Transverse colon (tissue), 4 donors: ENCODE results near the gene GCNT3. TPM values are rescaled to one million over a fixed set of nuclear protein-coding genes. Genes with fewer than 3 reads are reported as not detected.

Experiments used
- DNase-seq: peaks from one replicate; pipeline ENCODE4 v3.0.0-alpha.2; 2019
- H3K27ac ChIP-seq, 4 donors: fragments of 200-600 bp; sonication (generic); 2 replicates each; pipeline ENCODE4 v1.5.1; 2016 to 2018; ENCODE audit warnings: inconsistent platforms in 4 of 4
- H3K27me3 ChIP-seq: fragments of 200-600 bp; sonication (generic); 2 replicates; pipeline ENCODE4 v1.5.1; 2017; ENCODE audit warnings: inconsistent platforms
- H3K36me3 ChIP-seq, 4 donors: fragments of 200-600 bp; sonication (generic); 2 replicates each; pipeline ENCODE4 v1.5.1; 2017 to 2019; ENCODE audit warnings: inconsistent platforms in 4 of 4
- H3K4me1 ChIP-seq, 4 donors: fragments of 200-600 bp; sonication (generic); 2 replicates each; pipeline ENCODE4 v1.5.1; 2017 to 2020; ENCODE audit warnings: inconsistent platforms in 4 of 4
- H3K4me3 ChIP-seq, 4 donors: fragments of 200-600 bp; sonication (generic); 1 replicate in 1 of 4; 2 replicates in 3 of 4; pipeline versions ENCODE4 v1.5.1 to v1.6.1; 2017 to 2019; ENCODE audit warnings: inconsistent platforms in 4 of 4
- H3K9me3 ChIP-seq, 2 donors: fragments of 200-600 bp; sonication (generic); 2 replicates each; pipeline ENCODE4 v1.5.1; 2017 to 2019; ENCODE audit warnings: inconsistent platforms in 2 of 2
- CTCF ChIP-seq, 5 experiments: fragments of 200-600 bp in 3 of 5; fragments of 450-650 bp in 2 of 5; sonication (generic) in 3 of 5; IDR thresholded peaks; 1 replicate in 2 of 5; 2 replicates in 3 of 5; pipeline ENCODE4 v1.5.1; 2016 to 2017; ENCODE audit warnings: antibody characterized with exemption in 5 of 5, inconsistent platforms in 3 of 5, mild to moderate bottlenecking in 2 of 5, moderate library complexity in 1 of 5
- EP300 ChIP-seq: sonication (generic); formaldehyde crosslinking; IDR thresholded peaks from one replicate; pipeline ENCODE4 v1.6.1; 2017; ENCODE audit warnings: antibody characterized with exemption, low read depth
- POLR2A ChIP-seq: fragments of 450-650 bp; IDR thresholded peaks from one replicate; pipeline ENCODE4 v1.6.1; 2016; ENCODE audit warnings: antibody characterized with exemption, mild to moderate bottlenecking, moderate library complexity
- POLR2AphosphoS5 ChIP-seq, 3 donors: sonication (generic); formaldehyde crosslinking; IDR thresholded peaks; one replicate each; pipeline ENCODE4 v1.6.1; 2016; ENCODE audit warnings: antibody characterized with exemption in 3 of 3
- WGBS, 2 donors: methylation state at CpG; one replicate each; pipeline ENCODE4 v1.1.5; 2018; ENCODE audit warnings: low coverage in 1 of 2; 5-methylcytosine and 5-hydroxymethylcytosine counted together
- in situ Hi-C, 4 donors: fragments of 200-750 bp; cut with MboI; loops; one replicate each; pipeline versions ENCODE4 v1.15.0 to v1.15.1; 2017; ENCODE audit warnings: low sequenced_read_pairs in 3 of 4, low pct_ligation_motif_present in 1 of 4, low pct_unique_long_range_greater_than_20kb in 1 of 4
- intact Hi-C: fragments of 100-400 bp; cut with DNase I; formaldehyde crosslinking; loops from one replicate; pipeline ENCODE4 v1.15.1; 2023; ENCODE audit warnings: low total_unique reads
- total RNA-seq, 4 donors: library from RNA; depleted of rRNA; stranded (reverse); fragments of >200 nt; gene quantifications; one replicate each; pipeline ENCODE4 v1.1.0, GENCODE V29; 2016

Gene GCNT3
- total RNA-seq: 100 to 1,000 TPM; 117 to 289 (median 184) TPM

DNA sequence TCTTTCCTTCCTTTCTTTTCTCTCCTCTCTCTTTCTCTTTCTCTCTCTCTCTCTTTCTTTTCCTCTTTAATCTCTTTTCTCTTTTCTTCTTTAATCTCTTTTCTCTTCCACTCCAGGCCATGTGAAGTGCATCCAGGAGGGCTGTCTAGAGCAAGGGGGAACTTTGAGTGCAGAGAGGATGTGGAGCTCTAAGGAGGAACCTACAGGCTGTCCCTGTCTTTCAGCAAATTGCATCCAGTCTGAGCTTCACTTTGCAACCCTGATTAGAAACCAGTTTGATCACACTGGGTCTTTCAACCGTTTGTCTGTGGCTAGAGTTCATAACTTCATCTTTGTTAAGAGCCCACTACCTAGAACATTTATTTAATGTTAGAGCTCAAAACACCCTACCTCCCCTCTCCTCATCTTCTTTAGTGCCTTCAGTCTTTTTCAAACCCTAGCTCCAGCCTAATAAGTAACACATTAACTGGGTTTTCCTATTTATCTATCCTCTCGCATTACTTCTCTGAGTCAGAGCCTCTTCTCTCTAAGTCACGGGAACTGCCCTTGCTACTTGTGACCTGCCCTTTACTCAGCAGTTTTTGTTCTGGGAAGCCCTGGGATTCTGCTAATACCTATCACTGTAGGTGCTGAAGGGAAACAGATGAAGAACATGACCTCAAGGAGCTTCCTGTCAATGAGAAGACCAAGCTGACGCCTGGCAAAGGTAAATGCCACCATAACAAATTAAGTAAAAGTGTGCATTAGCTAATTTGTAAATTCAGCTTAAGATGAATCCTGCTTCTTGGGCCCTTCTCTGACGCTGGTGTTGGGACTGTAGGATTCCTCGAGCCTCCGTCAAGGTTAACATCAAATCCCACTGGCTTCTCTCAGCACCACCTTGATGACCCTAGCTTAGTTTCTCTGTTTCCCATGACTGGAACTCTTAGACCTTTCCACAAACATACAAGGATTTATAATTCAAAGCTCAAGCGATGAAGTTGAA lies at the start of gene GCNT3:
Gene GCNT3 (plus strand): TSS at position 508 of the 985 bp plus-strand sequence. CDS start 6,456 bp downstream, outside the sequence.
- intact Hi-C loops: no loop called here
- in situ Hi-C loops: no loop called here
- TF ChIP-seq EP300 (no peak), POLR2AphosphoS5 (IDR thresholded peaks at IDR 0.05) (peak; percentile 52 to 89 (median 73)), CTCF (IDR thresholded peaks at IDR 0.05) (no peak), POLR2A (peak; percentile 72)
- peak within 1 kb of the TSS in 3 of 4 donors; percentile 16 to 40 (median 21) for H3K4me3 ChIP-seq
- no peaks in the 10 kb centered on the region for H3K27me3 ChIP-seq
- peak within 1 kb of the TSS; percentile 57 to 75 (median 70) for H3K27ac ChIP-seq
- DNase-seq: peak; percentile 44
- H3K36me3 ChIP-seq: no peaks in the 10 kb centered on the region
- peaks cover 0 to 18% (median 6%) of the 10 kb centered on the region in 4 donors for H3K4me1 ChIP-seq
- 63 to 79% methylated on average over 7 to 8 of the region's 8 CpGs for WGBS, 2 donors
- H3K9me3 ChIP-seq: no peaks in the 10 kb centered on the region

- peaks cover 0 to 28% (median 7%) of the 10 kb centered on the region in 4 donors for H3K4me1 ChIP-seq
- H3K27me3 ChIP-seq: no peaks in the 10 kb centered on the region
- intact Hi-C loops: no loop called here
- no peaks in the 10 kb centered on the region for H3K36me3 ChIP-seq
- H3K27ac ChIP-seq: peak overlapping the region in 3 of 4 donors; percentile 35 to 38 (median 35)
- in situ Hi-C loops: no loop called here
- DNase-seq: no peak
- TF ChIP-seq CTCF (IDR thresholded peaks at IDR 0.05) (no peak), POLR2A (no peak), POLR2AphosphoS5 (IDR thresholded peaks at IDR 0.05) (no peak), EP300 (no peak)
- H3K4me3 ChIP-seq: no peak overlapping the region
- WGBS, 2 donors: 72 to 91% methylated on average over 2 of the region's 2 CpGs
- peaks cover 0 to 8% of the 10 kb centered on the region in 2 donors for H3K9me3 ChIP-seq
Measured at GRCh38 chr15:59562448-59563186, 49.0 kb upstream of the GCNT3 start.

- Histone ChIP-seq H3K27me3 (no peaks in the 10 kb centered on the region), H3K27ac (peak overlapping the region in 1 of 4 donors; percentile 65), H3K36me3 (no peaks in the 10 kb centered on the region), H3K4me3 (no peak overlapping the region), H3K4me1 (peaks cover 0 to 54% (median 18%) of the 10 kb centered on the region in 4 donors), H3K9me3 (peaks cover 0 to 8% of the 10 kb centered on the region in 2 donors)
- in situ Hi-C loops: no loop called here
- no peak for TF ChIP-seq POLR2A
- TF ChIP-seq POLR2AphosphoS5 (IDR thresholded peaks at IDR 0.05): no peak
- TF ChIP-seq CTCF (IDR thresholded peaks at IDR 0.05): no peak
- no peak for TF ChIP-seq EP300
- intact Hi-C loops: no loop called here
- DNase-seq: no peak
- WGBS, 2 donors: 95% methylated on average over 3 to 4 of the region's 4 CpGs
Measured at GRCh38 chr15:59565299-59565698, 46.3 kb upstream of the GCNT3 start.

DNA sequence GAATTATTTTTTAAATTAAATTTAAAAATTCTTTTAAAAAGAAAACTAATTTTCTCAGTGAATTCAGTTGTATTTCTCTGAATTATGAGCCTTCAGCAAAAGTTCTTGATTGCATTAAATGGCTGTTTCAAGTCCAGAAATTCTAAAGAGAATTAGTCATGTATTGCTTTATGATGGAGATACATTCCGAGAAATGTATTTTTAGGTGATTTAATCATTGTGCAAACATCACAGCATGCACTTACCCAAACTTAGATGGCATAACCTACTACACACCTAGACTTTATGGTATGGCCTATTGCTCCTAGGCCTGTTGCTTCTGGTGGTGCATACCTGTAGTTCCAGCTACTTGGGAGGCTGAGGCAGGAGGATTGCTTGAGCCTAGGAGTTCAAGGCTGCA lies 44.3 kb upstream of the GCNT3 start:
- H3K27me3 ChIP-seq: no peaks in the 10 kb centered on the region
- no peak for TF ChIP-seq EP300
- TF ChIP-seq POLR2AphosphoS5 (IDR thresholded peaks at IDR 0.05): peak in 2 of 3 donors; percentile 41 to 79
- no peak for TF ChIP-seq POLR2A
- TF ChIP-seq CTCF (IDR thresholded peaks at IDR 0.05): no peak

More for the DNA sequence above, 44.3 kb upstream of the GCNT3 start:
- 50 to 54% methylated on average over 1 of the region's 1 CpG for WGBS, 2 donors
- H3K27ac ChIP-seq: peak overlapping the region; percentile 76 to 84 (median 77)
- H3K4me3 ChIP-seq: no peak overlapping the region
- no peaks in the 10 kb centered on the region for H3K36me3 ChIP-seq
- H3K4me1 ChIP-seq: peaks cover 0 to 56% (median 16%) of the 10 kb centered on the region in 4 donors
- peaks cover 0 to 8% of the 10 kb centered on the region in 2 donors for H3K9me3 ChIP-seq
- in situ Hi-C loops (no loop called here), intact Hi-C loops (no loop called here)
- peak; percentile 38 for DNase-seq
